ENCODE measurements around the gene PI4KA. TPM values are rescaled to one million over a fixed set of nuclear protein-coding genes. Genes with fewer than 3 reads are reported as not detected.
"Not testable (repeated sequence)": the region's sequence is repeated elsewhere in the genome, so short reads cannot be mapped to it uniquely, and the experiment has no call there.

PI4KA gene
- total RNA-seq, 2 donors from 2014 or later = 85.4 to 112 TPM

- no peak overlapping the region for H3K27ac ChIP-seq
- H3K27me3 ChIP-seq (replicated peaks; ENCODE audit: insufficient read depth) = no peaks in the 10 kb centered on the region
- no peaks in the 10 kb centered on the region for H3K36me3 ChIP-seq
- no peak overlapping the region for H3K4me3 ChIP-seq
- no peaks in the 10 kb centered on the region for H3K9me3 ChIP-seq
- DNase-seq (ENCODE audit: low spot score) (no peak), ATAC-seq (ENCODE audit: insufficient number of reproducible peaks, low FRiP score, low read depth) (no peak)
- no peak for TF ChIP-seq CTCF (IDR thresholded peaks at IDR 0.05)
- H3K4me1 ChIP-seq (ENCODE audit: control insufficient read depth in 1 of 2, low read depth in 2 of 2) = no peaks in the 10 kb centered on the region
Measured at GRCh38 chr22:20666560-20666959, 192.1 kb downstream of the PI4KA start.

- no peak overlapping the region for H3K27ac ChIP-seq
- H3K4me3 ChIP-seq = no peak overlapping the region
- no peak for TF ChIP-seq CTCF (IDR thresholded peaks at IDR 0.05)
- H3K9me3 ChIP-seq = no peaks in the 10 kb centered on the region
- DNase-seq (ENCODE audit: low spot score) = no peak
- no peaks in the 10 kb centered on the region for H3K36me3 ChIP-seq
- ATAC-seq (ENCODE audit: insufficient number of reproducible peaks, low FRiP score, low read depth) = no peak
- H3K27me3 ChIP-seq (replicated peaks; ENCODE audit: insufficient read depth) = no peaks in the 10 kb centered on the region
- no peaks in the 10 kb centered on the region for H3K4me1 ChIP-seq (ENCODE audit: control insufficient read depth in 1 of 2, low read depth in 2 of 2)
Measured at GRCh38 chr22:20664594-20664959, 194.0 kb downstream of the PI4KA start.

GRCh38 chr22:20663941-20664593, 194.5 kb downstream of the PI4KA start:
- H3K4me3 ChIP-seq = no peak overlapping the region
- H3K27ac ChIP-seq = no peak overlapping the region
- TF ChIP-seq CTCF (IDR thresholded peaks at IDR 0.05) = no peak
- H3K4me1 ChIP-seq (ENCODE audit: control insufficient read depth in 1 of 2, low read depth in 2 of 2) = no peaks in the 10 kb centered on the region
- DNase-seq (ENCODE audit: low spot score) = no peak
- H3K27me3 ChIP-seq (replicated peaks; ENCODE audit: insufficient read depth) = no peaks in the 10 kb centered on the region
- no peaks in the 10 kb centered on the region for H3K36me3 ChIP-seq
- no peak for ATAC-seq (ENCODE audit: insufficient number of reproducible peaks, low FRiP score, low read depth)
- no peaks in the 10 kb centered on the region for H3K9me3 ChIP-seq

- no peak overlapping the region for H3K27ac ChIP-seq
- H3K27me3 ChIP-seq (replicated peaks; ENCODE audit: insufficient read depth) = no peaks in the 10 kb centered on the region
- H3K4me3 ChIP-seq = no peak overlapping the region
- no peaks in the 10 kb centered on the region for H3K36me3 ChIP-seq
- no peak for TF ChIP-seq CTCF (IDR thresholded peaks at IDR 0.05)
- no peaks in the 10 kb centered on the region for H3K4me1 ChIP-seq (ENCODE audit: control insufficient read depth in 1 of 2, low read depth in 2 of 2)
- no peaks in the 10 kb centered on the region for H3K9me3 ChIP-seq
- ATAC-seq (ENCODE audit: insufficient number of reproducible peaks, low FRiP score, low read depth) (no peak), DNase-seq (ENCODE audit: low spot score) (no peak)
Measured at GRCh38 chr22:20663137-20663828, 195.3 kb downstream of the PI4KA start.

- not testable (repeated sequence) for H3K4me1 ChIP-seq (ENCODE audit: control insufficient read depth in 1 of 2, low read depth in 2 of 2); H3K9me3 ChIP-seq; ATAC-seq (ENCODE audit: insufficient number of reproducible peaks, low FRiP score, low read depth); H3K27me3 ChIP-seq (replicated peaks; ENCODE audit: insufficient read depth); H3K27ac ChIP-seq; H3K36me3 ChIP-seq; H3K4me3 ChIP-seq; DNase-seq (ENCODE audit: low spot score)
Measured at GRCh38 chr22:20662524-20663036, 196.0 kb downstream of the PI4KA start.
